ENCODE data around the gene MAPK6.

GRCh38 chr15:52086011-52086786 is 67.2 kb downstream of the MAPK6 start:
- TF ChIP-seq CTCF (conservative IDR thresholded peaks at IDR 0.05; ENCODE audit: low read depth, low read length) (no peak), POLR2A (IDR thresholded peaks at IDR 0.05; ENCODE audit: low read depth, low read length) (no peak), SMC3 (IDR thresholded peaks at IDR 0.05; ENCODE audit: low read depth, low read length) (no peak), NFE2L2 (IDR thresholded peaks at IDR 0.05; ENCODE audit: low read depth, low read length) (no peak)

Measured in IMR-90 (cell line).